Keratinocyte (primary cell): ENCODE measurements around the gene CNOT9. TPM values are rescaled to one million over a fixed set of nuclear protein-coding genes. Genes with fewer than 3 reads are reported as not detected.

ENCODE experiments used
- DNase-seq: peaks from one replicate; pipeline ENCODE4 v3.0.0-alpha.2; 2011; ENCODE audit warnings: low read depth, missing footprints, low spot score
- FAIRE-seq: peaks from 2 replicates; lab custom pipeline; 2011; peaks lifted over from hg19 to GRCh38; lab: Jason Lieb, UNC
- H2AFZ ChIP-seq: 2 replicates; pipeline ENCODE4 v1.6.0; 2012; ENCODE audit warnings: low read length, control low read depth, inconsistent platforms; ENCODE audit not compliant: control insufficient read depth
- H3K27ac ChIP-seq: 2 replicates; pipeline ENCODE4 v1.5.1; 2011; ENCODE audit warnings: low read length; ENCODE audit not compliant: control insufficient read depth, insufficient read depth
- H3K27me3 ChIP-seq: 3 replicates; pipeline ENCODE4 v1.6.0; 2011; ENCODE audit warnings: low read length; ENCODE audit not compliant: control insufficient read depth, insufficient read depth; ENCODE audit errors: extremely low read depth
- H3K36me3 ChIP-seq, 2 experiments: 2 replicates in 1 of 2; 3 replicates in 1 of 2; pipeline ENCODE4 v1.5.1; 2011; ENCODE audit warnings: low read length in 2 of 2, mild to moderate bottlenecking in 1 of 2; ENCODE audit not compliant: control insufficient read depth in 2 of 2, insufficient read depth in 2 of 2; ENCODE audit errors: extremely low read depth in 1 of 2
- H3K4me1 ChIP-seq: 3 replicates; pipeline ENCODE4 v1.5.1; 2011; ENCODE audit warnings: low read length; ENCODE audit not compliant: control insufficient read depth, insufficient read depth; ENCODE audit errors: extremely low read depth
- H3K4me2 ChIP-seq: 3 replicates; pipeline ENCODE4 v1.6.0; 2011; ENCODE audit warnings: low read depth, low read length; ENCODE audit not compliant: control insufficient read depth, insufficient read depth; ENCODE audit errors: extremely low read depth
- H3K4me3 ChIP-seq, 3 experiments: fragments of 200-600 bp in 1 of 3; sonication (generic) in 1 of 3; 2 replicates in 2 of 3; 3 replicates in 1 of 3; pipeline ENCODE4 v1.5.1; 2011 to 2016; ENCODE audit warnings: low read length in 3 of 3, mild to moderate bottlenecking in 3 of 3, control low read depth in 2 of 3, inconsistent platforms in 1 of 3, low read depth in 1 of 3, mixed read lengths in 1 of 3, mixed run types in 1 of 3, moderate library complexity in 1 of 3; ENCODE audit not compliant: control insufficient read depth in 2 of 3, insufficient read depth in 2 of 3; ENCODE audit errors: extremely low read depth in 1 of 3
- H3K79me2 ChIP-seq: 2 replicates; pipeline ENCODE4 v1.6.0; 2012; ENCODE audit warnings: low read length; ENCODE audit not compliant: control insufficient read depth, insufficient read depth
- H3K9ac ChIP-seq: 3 replicates; pipeline ENCODE4 v1.6.0; 2011; ENCODE audit warnings: low read length; ENCODE audit not compliant: control insufficient read depth, insufficient read depth; ENCODE audit errors: extremely low read depth
- H3K9me1 ChIP-seq: 3 replicates; pipeline ENCODE4 v1.6.0; 2011; ENCODE audit warnings: low read length; ENCODE audit not compliant: control insufficient read depth, insufficient read depth; ENCODE audit errors: extremely low read depth
- H3K9me3 ChIP-seq: 2 replicates; pipeline ENCODE4 v1.5.1; 2012; ENCODE audit warnings: low read depth, low read length; ENCODE audit not compliant: control insufficient read depth
- H4K20me1 ChIP-seq: 3 replicates; pipeline ENCODE4 v1.6.0; 2011; ENCODE audit warnings: low read length; ENCODE audit not compliant: control insufficient read depth, insufficient read depth; ENCODE audit errors: extremely low read depth
- CTCF ChIP-seq, 3 experiments: IDR thresholded peaks in 1 of 3; conservative IDR thresholded peaks in 1 of 3; optimal IDR thresholded peaks in 1 of 3; 2 replicates in 2 of 3; 3 replicates in 1 of 3; pipeline versions ENCODE3 to v1.5.1; 2011; ENCODE audit warnings: low read length in 3 of 3, mild to moderate bottlenecking in 3 of 3, moderate library complexity in 2 of 3, control low read depth in 1 of 3, inconsistent platforms in 1 of 3; ENCODE audit not compliant: insufficient read depth in 2 of 3; ENCODE audit errors: extremely low read depth in 1 of 3
- EZH2 ChIP-seq: IDR thresholded peaks from one replicate; pipeline ENCODE4 v1.6.1; 2012; ENCODE audit warnings: inconsistent platforms, mild to moderate bottlenecking, low read length, moderate library complexity
- dilution Hi-C: fragments of 300-500 bp; cut with MboI; formaldehyde crosslinking; loops from one replicate; pipeline ENCODE4 v1.7.0; 2020; ENCODE audit warnings: low sequenced_read_pairs; ENCODE audit not compliant: extremely low pct_ligation_motif_present
- polyA plus RNA-seq, 5 experiments: library from polyadenylated mRNA; depleted of rRNA in 3 of 5; stranded (reverse) in 3 of 5; stranded (forward) in 1 of 5; unstranded in 1 of 5; fragments of >200 nt; gene quantifications; 1 replicate in 1 of 5; 2 replicates in 3 of 5; 3 replicates in 1 of 5; pipeline versions ENCODE4 v1.2.1 to v1.2.3, GENCODE V29; 2011 to 2012; ENCODE audit warnings: missing spikeins in 2 of 5, low read depth in 1 of 5, low replicate concordance in 1 of 5

CNOT9 gene
- polyA plus RNA-seq, 1 donor (not counting 4 experiments of a cell fraction or from before 2014, with no cell fraction given) = 66.7 TPM

GRCh38 chr2:218627939-218628338, 59.3 kb downstream of the CNOT9 start:
- Histone ChIP-seq H3K27ac (no peak overlapping the region), H3K4me3 (no peak overlapping the region), H3K79me2 (no peaks in the 10 kb centered on the region), H3K4me1 (peaks cover 18% of the 10 kb centered on the region), H3K9me1 (no peaks in the 10 kb centered on the region), H2AFZ (no peak overlapping the region), H3K9ac (no peak overlapping the region), H3K4me2 (no peak overlapping the region), H3K9me3 (no peaks in the 10 kb centered on the region), H4K20me1 (no peaks in the 10 kb centered on the region), H3K27me3 (no peaks in the 10 kb centered on the region), H3K36me3 (peaks cover 0 to 3% of the 10 kb centered on the region in 2 experiments)
- DNase-seq (no peak), FAIRE-seq (no peak)
- dilution Hi-C loops = no loop called here
- no peak for TF ChIP-seq EZH2
- no peak for TF ChIP-seq CTCF (optimal IDR thresholded peaks at IDR 0.05 in 1 of 3, IDR thresholded peaks at IDR 0.05 in 1 of 3, conservative IDR thresholded peaks at IDR 0.05 in 1 of 3; ENCODE audit: extremely low read depth in 1 of 3, insufficient read depth in 2 of 3, low read length in 3 of 3)

- peak overlapping the region; percentile 59 for H3K4me2 ChIP-seq
- no peaks in the 10 kb centered on the region for H3K79me2 ChIP-seq
- FAIRE-seq = peak; percentile 88
- DNase-seq = no peak
- no peak for TF ChIP-seq CTCF (optimal IDR thresholded peaks at IDR 0.05 in 1 of 3, IDR thresholded peaks at IDR 0.05 in 1 of 3, conservative IDR thresholded peaks at IDR 0.05 in 1 of 3; ENCODE audit: extremely low read depth in 1 of 3, insufficient read depth in 2 of 3, low read length in 3 of 3)
- TF ChIP-seq EZH2 = no peak
- H3K27ac ChIP-seq = peak overlapping the region; percentile 47
- no peak overlapping the region for H3K9ac ChIP-seq
- H2AFZ ChIP-seq = no peak overlapping the region
- no peaks in the 10 kb centered on the region for H3K9me1 ChIP-seq
- H3K36me3 ChIP-seq = peaks cover 20 to 23% of the 10 kb centered on the region in 2 experiments
- H3K27me3 ChIP-seq = no peaks in the 10 kb centered on the region
- peak overlapping the region in 1 of 3 experiments; percentile 34 for H3K4me3 ChIP-seq
- H3K9me3 ChIP-seq = no peaks in the 10 kb centered on the region
- dilution Hi-C loops = no loop called here
- H4K20me1 ChIP-seq = no peaks in the 10 kb centered on the region
- peaks cover 15% of the 10 kb centered on the region for H3K4me1 ChIP-seq
Observed at GRCh38 chr2:218631837-218632236, 63.2 kb downstream of the CNOT9 start.
